ENCODE results near the gene PCGF2.

GRCh38 chr17:38735161-38735997, 12.8 kb downstream of the PCGF2 start:
- TF ChIP-seq EZH2 (IDR thresholded peaks at IDR 0.05; ENCODE audit: borderline replicate concordance, low read length) (no peak), CTCF (conservative IDR thresholded peaks at IDR 0.05 in 1 of 2, IDR thresholded peaks at IDR 0.05 in 1 of 2; ENCODE audit: extremely low read depth in 1 of 2, insufficient read depth in 1 of 2, low read depth in 1 of 2, low read length in 2 of 2) (peak; percentile 68 to 92)

All from mammary epithelial cell (primary cell).